Nucleus accumbens (tissue), 56 donors: ENCODE measurements around the gene FERMT3.
"Not testable (repeated sequence)": the region's sequence is repeated elsewhere in the genome, so short reads cannot be mapped to it uniquely, and the experiment has no call there.

Source experiments
- DNase-seq, 56 donors: peaks; one replicate each; lab custom pipeline; 2025; lab: John Stamatoyannopoulos, UW

Gene FERMT3

DNA sequence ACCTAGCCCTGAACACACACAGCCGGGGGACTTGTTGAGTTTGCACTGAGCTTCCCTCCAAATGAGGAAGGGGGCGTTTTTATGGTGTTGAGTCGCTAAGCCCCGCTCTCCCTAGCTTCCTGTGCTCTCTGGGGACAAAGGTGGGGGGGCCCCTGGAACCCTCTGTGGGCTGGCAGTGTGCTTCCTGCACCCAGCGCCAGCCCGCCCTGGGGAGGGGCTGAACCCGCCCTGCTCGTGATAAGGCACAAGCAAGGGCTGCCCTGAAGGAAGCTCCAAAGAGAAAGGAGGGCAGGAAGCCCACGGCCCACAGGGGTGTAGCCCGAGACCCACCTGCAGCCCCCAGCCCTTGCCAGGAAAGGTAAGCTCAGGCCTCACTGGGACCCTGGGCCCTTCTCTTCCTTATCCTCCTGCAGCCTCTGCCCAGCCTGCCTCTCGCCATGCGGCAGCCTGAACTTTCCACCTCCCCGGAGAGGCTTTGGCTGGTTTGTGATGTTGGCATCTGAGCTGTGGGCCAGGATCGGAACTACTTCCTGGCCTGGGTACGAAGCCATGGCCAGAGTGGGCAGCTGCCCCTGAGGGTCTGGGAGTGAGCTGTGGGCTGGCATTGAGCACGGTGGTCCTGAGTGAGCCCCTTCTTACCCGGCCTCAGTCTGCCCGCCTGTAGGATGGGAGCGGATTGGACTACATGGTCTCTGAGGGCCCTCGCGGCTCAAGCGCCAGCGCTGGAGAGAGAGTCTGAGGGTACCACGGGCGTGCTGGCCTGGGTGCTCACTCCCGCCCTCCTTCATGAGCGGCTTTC, at the start of gene FERMT3:
Gene FERMT3 (plus strand): TSS at position 265 of the 799 bp plus-strand sequence. CDS start 644 bp downstream, outside the sequence.
- peak in 5 of 56 donors; percentile 14 to 41 (median 27) for DNase-seq

DNA sequence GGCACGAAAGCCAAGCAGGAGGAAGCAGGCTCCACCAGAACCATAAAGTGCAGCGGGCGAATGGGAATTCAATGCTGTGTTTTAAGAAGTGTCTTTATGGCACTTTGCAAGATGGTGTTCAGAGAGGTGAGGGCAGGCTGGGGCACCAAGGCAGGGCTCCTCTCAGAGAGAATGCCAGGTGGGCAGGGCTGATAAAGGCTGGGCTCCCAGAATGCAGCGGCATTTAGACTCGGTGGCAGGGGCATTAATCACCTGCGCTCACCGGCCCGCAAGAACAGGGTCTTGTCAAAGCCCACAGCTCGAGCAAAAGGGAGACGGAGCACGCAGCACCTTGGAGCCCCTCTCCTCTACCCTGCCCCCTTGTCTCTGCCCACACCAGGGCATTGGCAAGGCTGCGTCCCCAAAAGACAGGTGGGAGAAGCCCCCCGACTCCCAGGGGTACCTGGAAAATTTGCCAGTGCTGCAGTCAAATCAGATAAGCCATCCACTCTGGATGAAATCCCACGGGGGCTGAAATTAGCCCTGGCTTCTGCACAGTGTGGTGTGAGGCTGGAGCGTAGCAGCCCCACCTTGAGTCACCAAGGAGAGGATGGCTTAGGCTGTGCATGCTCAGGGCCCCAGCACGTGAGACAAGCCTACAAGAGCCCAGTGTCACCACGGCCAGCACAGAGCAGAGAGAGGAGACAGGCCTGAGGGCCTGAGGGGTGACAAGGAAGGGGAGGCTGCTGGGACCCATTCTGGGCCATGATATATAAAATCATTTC, 48.7 kb upstream of the FERMT3 start:
- no peak for DNase-seq

DNA sequence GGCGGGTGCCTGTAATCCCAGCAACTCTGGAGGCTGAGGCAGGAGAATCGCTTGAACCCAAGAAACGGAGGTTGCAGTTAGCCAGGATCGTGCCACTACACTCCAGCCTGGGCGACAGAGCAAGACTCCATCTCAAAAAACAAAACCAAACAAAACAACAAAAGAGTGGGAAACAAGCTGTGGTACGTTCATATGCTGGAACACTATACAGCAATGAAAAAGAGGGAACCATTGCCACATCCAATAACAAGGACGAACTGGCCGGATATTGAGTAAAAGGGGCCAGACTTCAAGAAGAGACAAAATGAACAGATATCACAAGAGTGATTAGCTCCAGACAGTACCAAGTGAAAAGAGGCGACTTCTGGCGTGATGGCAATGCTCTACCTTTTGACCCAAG, 45.5 kb upstream of the FERMT3 start:
- DNase-seq: no peak

DNA sequence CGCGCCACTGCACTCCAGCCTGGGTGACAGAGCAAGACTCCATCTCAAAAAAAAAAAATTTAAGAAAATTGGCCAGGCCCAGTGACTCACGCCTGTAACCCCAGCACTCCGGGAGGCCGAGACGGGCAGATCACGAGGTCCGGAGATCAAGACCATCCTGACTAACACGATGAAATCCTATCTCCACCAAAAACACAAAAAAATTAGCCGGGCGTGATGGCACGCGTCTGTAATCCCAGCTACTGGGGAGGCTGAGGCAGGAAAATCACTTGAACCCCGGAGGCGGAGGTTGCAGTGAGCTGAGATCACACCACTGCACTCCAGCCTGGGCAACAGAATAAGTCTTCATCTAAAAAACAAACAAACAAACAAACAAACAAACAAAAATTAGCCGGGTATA, 43.8 kb upstream of the FERMT3 start:
- DNase-seq: not testable (repeated sequence)

DNA sequence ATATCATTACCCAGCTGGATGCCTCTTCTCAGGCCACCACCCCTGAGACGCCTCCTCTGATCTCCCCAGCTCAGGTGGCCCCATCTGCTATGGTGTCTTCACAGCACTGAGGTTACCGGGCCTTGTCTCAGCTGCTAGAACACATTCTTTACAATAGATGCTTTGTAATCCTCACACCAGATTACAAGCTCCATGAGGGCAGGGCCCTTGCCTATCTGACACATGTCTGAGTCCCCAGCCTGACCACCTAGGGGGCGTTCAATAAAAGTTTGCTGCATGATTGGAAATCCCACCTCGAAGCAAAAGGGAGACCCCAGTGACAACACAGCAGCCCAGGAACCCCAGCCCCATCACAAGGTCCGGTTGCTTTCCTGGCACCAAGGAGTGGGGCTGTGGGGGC, 42.6 kb upstream of the FERMT3 start:
- DNase-seq: no peak

DNA sequence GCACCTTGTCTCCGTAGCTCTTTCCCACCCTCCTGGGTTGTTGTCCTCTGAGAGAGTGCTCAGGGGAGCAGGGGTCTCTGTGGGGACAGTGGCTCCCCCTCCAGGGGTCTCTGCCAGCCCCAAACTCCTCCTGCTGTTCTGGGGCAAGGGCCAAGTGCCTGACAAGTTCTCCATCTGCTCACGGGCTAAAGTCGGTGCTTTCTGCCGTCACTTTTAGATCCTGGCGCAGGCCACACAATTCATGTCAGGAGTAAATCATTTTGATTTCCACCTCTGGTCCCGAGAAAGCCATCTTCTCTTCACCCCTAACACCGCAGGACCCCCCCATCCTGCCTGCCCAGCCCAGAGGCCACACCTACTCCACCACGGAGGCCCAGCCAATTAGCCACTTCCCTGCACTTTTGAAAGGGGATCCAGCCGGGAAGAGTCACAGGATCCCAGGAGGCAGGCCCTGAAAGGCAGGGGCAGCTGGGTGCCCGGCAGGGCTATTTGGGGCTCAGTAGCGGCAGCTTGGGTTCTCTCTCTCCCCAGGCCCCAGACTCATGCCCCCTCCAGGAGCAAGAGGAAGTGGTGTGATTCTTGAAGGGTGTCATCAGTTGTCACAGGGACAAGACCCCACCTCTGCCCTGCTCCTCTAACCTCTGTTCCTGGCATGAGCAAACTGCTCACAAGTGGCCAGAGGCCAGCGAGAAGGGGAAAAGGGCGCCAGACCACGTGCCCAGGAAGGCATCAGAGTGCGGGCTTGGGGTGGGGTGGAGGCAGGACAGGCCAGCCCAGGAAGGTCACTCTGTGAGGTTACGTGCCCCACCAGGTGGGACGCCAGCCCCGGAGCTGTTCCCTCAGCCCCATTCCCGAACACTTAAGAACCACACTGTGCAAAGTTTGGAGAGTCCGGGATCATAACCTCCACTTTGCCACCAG, 41.9 kb upstream of the FERMT3 start:
- no peak for DNase-seq

DNA sequence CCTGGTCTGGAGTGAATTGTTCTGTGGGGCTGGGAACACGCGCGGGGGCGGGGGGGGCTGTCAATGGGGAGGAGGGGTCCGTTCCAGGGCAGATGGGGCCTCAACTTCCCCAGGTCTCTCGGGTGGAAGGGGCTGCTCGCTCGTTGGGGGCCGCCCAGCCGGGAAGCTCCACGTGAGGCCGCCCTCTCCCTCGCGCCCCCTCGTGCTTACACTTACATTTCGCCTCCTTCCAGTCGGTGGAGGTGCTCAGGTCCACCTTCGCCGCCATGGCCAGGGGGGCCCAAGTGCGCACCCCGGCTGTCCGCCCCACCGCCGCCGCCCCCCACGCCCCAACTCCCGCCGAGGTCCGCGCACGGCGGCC, 41.1 kb upstream of the FERMT3 start:
- peak in 1 of 56 donors; percentile 25 for DNase-seq

DNA sequence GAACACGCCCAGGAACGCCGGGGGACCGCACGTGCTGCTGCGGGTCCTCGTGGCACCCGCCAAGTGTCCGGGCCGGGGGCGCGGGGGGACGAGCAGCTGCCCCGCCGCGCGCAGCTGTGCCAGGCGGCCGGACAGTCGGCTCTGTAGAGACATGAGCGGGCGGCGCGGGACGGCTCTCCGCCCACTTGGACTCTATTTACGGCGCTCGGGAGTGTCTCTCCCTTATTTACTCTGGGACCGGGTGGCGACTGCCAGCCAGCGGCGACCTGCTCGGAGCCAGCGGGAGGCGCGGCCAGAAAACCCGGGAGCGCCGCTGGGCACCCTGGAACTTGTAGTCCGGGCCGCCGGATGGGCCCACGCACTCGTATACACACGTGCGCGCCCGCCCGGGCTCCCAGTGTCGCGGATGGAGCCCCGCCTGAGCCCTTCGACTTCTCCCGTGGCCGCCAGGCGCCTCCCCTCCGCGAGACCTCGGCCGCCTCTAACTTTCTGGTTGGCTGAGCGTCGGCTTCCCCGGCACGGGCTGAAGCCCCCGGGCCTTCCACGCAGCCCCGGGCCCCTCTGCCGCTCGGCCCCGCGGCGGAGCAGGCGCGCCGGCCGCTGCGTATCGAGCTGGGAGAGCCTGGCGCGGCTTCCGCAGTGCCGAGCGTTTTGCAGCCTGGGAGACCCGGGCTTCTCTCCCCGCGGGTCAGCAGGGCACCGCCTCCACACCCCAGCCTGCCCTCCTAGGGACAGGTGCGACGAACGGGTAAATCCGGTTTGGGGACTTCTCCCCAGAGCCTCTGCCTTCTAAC, 40.5 kb upstream of the FERMT3 start, which contains the start of gene MACROD1:
Gene MACROD1 (minus strand): TSS at position 272 of the 794 bp plus-strand sequence. CDS start 119 bp downstream, at position 153.
- DNase-seq: peak in 51 of 56 donors; percentile 14 to 89 (median 59)

DNA sequence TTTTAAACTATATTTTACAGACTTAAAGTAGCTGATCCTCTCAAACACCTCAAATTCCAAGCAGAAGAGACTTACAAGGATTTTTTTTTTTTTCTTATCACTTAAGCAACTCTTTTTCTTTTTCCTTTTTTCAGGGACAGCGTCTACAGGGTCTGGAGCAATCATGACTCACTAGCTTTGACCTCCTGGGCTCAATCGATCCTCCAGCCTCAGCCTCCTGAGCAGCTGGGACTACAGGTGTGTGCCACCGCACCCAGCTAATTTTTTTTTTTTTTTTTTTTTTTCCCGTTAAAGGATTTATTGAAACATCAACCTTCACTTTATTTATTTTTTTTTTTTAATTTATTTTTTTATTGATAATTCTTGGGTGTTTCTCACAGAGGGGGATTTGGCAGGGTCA, 36.1 kb upstream of the FERMT3 start:
- DNase-seq: no peak

DNA sequence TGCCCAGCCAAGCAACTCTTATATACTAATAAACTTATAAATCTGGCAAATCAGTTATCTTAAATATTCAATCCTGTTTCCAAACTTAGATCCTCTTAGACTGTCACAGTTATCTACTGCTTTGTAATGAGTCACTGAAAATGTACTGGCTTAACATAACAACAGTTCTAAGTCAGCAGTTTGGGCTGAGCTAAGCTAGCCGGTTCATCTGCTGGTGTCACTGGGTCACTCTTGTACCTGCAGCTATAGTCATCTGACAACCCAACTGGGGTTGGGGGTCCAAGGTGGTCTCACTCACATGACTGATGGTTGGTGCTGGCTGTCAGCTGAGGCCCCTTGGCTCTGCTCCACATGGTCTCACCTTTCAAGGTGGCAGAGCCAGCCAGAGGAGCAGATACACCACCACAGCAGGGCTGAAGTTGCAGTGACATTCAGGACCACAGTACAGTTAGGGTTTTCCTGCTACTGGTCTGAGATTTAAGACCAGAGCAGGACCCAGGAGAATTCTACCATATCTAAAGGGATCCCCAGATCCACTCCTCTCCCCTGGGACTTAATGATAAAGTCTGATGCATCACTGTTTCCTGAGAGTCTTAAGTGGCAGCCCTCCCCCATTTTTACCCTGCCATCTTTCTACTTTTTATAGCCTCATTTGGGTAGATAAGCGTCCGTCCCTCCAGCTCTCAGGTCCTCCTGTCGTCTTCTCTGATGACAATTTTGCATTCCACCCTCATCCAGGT, 32.7 kb upstream of the FERMT3 start:
- no peak for DNase-seq

DNA sequence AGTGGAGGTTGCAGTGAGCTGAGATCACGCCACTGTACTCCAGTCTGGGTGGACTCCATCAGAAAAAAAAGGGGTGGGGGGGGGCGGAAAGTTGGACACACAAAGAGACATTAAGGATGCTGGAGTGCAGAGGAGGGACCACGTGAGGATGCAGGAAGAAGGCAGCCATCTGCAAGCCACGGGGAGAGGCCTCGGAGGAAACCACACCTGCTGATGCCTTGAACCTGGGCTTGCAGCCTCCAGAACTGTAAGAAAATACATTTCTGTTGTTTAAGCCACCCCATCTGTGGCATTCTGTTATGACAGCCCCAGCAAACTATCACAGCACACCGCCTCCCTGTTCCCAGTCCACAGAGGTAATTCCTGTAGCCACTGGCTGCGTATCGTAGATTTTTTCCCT, 29.8 kb upstream of the FERMT3 start:
- DNase-seq: no peak

DNA sequence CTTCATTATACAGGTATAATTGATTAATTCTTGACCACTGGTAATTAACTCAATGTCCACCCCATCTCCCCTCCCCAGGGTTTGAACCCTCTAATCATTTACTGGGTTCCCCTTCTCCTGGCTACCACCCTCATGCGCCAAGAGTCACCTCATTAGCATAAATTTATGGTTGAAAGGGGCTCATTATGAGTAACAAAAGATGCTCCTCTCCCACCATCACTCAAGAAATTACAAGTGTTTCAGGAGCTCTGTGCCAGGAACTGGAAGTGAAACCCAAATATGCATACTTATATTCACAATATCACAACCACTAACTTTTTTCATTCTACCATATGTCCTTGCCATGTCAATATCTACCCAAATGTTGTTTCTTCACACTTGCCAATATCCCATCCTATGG, 28.3 kb upstream of the FERMT3 start:
- no peak for DNase-seq

DNA sequence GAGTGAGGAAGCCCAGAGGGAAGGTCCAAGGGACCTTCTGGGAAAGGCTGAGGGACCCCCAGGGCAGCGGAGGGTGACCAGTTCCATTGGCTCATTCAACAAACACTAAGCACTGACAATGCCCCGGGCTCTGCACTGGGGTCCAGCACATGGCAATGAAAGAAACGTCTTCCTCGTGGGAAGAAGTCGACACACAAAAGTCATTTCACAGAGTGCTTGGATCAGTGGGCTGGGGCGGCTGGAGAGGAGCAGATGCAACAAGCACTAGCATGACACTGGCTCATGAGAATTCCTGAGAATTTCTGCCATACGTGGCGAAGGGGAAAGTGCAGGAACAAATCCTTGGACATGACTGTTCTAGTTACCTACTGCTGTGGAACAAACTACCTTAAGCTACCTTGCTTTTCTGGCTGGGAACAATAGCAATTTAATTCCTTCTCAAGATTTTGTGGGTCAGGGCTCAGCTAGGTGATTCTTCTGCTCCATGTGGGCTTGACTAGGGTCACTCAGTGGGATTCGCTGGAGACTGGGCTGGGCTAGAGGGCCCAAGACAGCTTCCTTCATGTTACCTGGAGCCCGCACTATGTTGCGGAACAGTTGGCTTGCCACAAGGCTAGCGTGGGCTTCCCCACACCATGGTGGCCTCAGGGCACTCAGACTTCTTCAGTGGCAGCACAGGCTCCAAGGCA, 27.4 kb upstream of the FERMT3 start:
- DNase-seq: no peak

DNA sequence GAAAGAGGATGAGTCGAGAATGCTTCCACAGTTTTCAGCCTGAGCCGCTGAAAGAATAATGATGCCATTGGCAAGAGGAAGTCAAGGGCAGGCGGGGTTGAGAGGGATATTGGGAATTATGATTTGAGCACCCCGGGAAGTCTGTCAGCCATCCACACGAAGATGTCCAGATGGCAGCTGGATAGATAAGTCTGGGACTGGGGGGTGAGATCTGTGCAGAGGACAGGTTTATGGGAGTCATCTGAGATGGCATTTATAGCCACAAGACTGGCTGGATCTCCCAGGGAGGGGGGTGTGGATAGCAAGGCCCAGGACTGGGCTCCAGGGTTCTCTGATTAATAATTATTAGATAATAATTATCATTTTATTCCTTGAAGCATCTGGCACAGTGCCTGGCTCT, 25.6 kb upstream of the FERMT3 start:
- peak in 2 of 56 donors; percentile 10 to 23 for DNase-seq

DNA sequence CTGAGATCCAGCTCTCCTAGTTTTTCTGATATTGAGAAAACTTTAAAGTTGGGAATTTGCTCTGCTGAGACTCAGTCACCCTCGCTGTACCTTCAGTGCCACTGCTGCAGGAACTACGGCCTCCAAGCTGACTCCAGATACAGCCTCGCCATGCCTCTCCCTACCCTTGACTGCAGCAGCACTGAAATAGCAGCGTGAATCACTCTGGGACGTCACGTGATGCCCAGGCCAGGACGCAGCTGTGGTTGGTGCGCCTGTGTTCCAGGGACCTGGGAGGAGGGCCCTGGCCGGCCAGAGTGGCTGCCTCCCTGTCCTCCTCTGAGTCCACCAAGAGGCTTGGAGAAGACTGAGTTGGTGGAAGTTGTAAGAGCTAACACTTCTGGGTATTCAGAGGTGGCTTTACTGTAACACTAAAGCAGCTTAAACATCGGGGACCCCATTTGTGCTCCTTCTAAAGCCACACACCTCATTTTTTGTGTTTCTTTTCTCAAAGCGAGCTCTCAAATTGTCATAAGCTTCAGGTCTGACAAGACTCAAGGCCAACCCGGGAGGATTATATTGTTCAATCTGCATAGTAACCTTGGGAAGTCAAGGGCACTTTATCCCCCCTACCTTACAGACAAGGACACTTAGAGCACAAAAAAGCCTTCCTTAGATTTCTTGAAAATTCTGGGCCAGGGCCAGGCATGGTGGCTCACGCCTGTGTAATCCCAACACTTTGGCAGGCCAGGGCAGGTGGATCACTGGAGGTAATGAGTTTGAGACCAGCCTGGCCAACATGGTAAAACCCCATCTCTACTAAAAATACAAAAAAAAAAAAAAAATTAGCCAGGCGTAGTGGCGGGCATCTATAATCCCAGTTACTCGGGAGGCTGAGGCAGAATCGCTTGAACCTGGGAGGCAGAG, 24.8 kb upstream of the FERMT3 start:
- DNase-seq: peak; percentile 37 to 95 (median 88)

DNA sequence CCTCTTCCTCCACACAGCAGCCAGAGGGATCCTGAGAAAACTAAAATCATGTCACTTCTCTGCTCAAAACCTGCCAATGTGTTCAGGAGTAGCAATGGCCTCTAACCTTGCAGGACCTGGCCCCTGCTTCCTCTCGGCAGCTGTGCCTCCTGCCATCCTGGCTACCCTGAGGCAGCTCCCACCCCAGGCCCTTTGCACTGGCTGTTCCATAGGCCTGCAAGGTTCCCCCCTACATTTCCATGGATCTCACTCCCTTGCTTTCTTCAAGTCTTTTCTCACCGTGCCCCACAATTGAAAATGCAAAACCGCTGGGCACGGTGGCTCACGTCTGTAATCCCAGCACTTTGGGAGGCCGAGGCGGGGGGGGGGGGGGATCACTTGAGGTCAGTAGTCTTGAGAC, 22.6 kb upstream of the FERMT3 start:
- DNase-seq: no peak

DNA sequence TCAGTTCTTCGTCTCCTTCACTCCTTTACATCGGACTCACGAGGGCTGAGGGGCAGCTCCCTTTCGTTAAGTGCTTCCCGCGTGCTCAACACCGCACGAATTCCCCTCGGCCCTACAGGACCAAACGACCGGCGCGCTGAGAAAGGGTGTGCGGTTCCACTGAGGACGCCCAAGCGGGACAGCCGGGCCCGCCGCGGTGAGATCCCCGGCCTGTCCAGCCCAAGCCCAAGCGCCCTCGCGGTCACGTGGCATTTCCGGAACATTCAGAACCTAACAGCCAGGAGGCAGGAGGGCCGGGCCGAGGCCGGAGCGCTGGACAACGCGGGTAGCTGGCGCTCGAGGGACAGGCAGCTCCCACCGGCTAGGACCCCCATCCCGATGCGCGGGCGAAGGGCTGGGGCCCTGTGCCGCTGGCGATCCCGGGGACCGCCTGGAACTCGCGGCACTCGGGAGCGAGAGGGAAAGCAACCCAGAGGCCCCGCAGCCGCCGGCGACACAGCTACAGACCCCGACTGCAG, 21.3 kb upstream of the FERMT3 start:
- DNase-seq: peak in 41 of 56 donors; percentile 71 to 97 (median 91)
